OCI-LY1 (cell line): ENCODE data around the gene EPYC.

Source experiments
- CTCF ChIP-seq: fragments of 200-600 bp; sonication (generic), shearing (Covaris generic); IDR thresholded peaks from 2 replicates; pipeline ENCODE4 v1.5.1; 2017; ENCODE audit warnings: mild to moderate bottlenecking, antibody characterized with exemption, low read length, moderate library complexity, mixed read lengths
- EZH2 ChIP-seq: fragments of 200-600 bp; sonication (generic), shearing (Covaris generic); IDR thresholded peaks from 2 replicates; pipeline ENCODE4 v1.8.0; 2017; ENCODE audit warnings: borderline replicate concordance, mixed run types, mild to moderate bottlenecking, antibody characterized with exemption, low read length, moderate library complexity, mixed read lengths

DNA sequence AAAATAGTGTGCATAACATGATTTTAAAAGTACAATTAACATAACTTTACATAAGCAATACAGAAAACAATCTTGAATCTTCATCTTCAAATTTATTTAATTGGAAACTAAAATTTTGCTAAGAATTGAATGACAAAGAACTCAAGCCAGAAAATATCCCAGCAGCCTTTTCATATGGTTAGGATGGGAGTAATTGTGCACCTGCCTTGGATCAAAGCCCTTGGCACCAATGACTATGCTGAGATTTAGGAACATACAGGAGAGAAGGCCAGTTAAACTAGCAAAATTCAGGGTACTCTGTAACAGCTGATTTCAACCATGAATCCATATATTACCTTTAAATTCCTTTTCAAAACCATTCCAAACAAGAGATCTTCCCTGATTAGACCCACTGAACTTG lies 47.3 kb upstream of the EPYC start:
- TF ChIP-seq CTCF (no peak), EZH2 (no peak)
